HT1080 (cell line): ENCODE data around the gene EFCAB7. TPM values are rescaled to one million over a fixed set of nuclear protein-coding genes. Genes with fewer than 3 reads are reported as not detected.

ENCODE experiments used
- DNase-seq: peaks from one replicate; pipeline ENCODE4 v3.0.0-alpha.2; 2015; ENCODE audit warnings: low read depth
- polyA plus RNA-seq, 2 experiments: library from polyadenylated mRNA; depleted of rRNA; stranded (reverse); fragments of >200 nt; gene quantifications; 2 replicates each; pipeline ENCODE4 v1.2.3, GENCODE V29; 2015
- total RNA-seq: library from RNA; depleted of rRNA; stranded (reverse); fragments of >200 nt; shearing (Covaris generic); gene quantifications from 2 replicates; pipeline ENCODE4 v1.2.3, GENCODE V29; 2014; rRNA removed

The EFCAB7 gene
- total RNA-seq = 2.5 and 2.6 TPM in 2 replicates
- 2.1 and 3.4 TPM in 2 replicates for polyA plus RNA-seq (2015; cell fraction: cytosol; rRNA removed)
- 6.2 and 8.8 TPM in 2 replicates for polyA plus RNA-seq (2015; cell fraction: nucleus; rRNA removed)

- peak; percentile 96 for DNase-seq
Observed at GRCh38 chr1:63522891-63523728, at the start of gene EFCAB7, which contains the start of gene ITGB3BP. EFCAB7 (plus strand) TSS chr1:63523525; CDS start chr1:63525573, 2,048 bp downstream. ITGB3BP (minus strand) TSS chr1:63523225; CDS start chr1:63523133, 92 bp downstream.

GRCh38 chr1:63475761-63476160 lies 47.6 kb upstream of the EFCAB7 start:
- peak; percentile 25 for DNase-seq

GRCh38 chr1:63480057-63480456 lies 43.3 kb upstream of the EFCAB7 start:
- no peak for DNase-seq

GRCh38 chr1:63486629-63487028 lies 36.7 kb upstream of the EFCAB7 start:
- no peak for DNase-seq

- no peak for DNase-seq
Observed at GRCh38 chr1:63487336-63488065, 35.8 kb upstream of the EFCAB7 start.

- DNase-seq = no peak
Observed at GRCh38 chr1:63497577-63497976, 25.7 kb upstream of the EFCAB7 start.

- no peak for DNase-seq
Observed at GRCh38 chr1:63498106-63498505, 25.2 kb upstream of the EFCAB7 start.

GRCh38 chr1:63501256-63501655 lies 22.1 kb upstream of the EFCAB7 start:
- DNase-seq = no peak

GRCh38 chr1:63506782-63507181 lies 16.5 kb upstream of the EFCAB7 start:
- DNase-seq = no peak

GRCh38 chr1:63509718-63510117 lies 13.6 kb upstream of the EFCAB7 start:
- no peak for DNase-seq

GRCh38 chr1:63512584-63512983 lies 10.7 kb upstream of the EFCAB7 start:
- DNase-seq = no peak

- no peak for DNase-seq
Observed at GRCh38 chr1:63516629-63517028, 6.7 kb upstream of the EFCAB7 start.

- DNase-seq = no peak
Observed at GRCh38 chr1:63523738-63524137, 413 bp downstream of the EFCAB7 start.

GRCh38 chr1:63524201-63524600 lies 876 bp downstream of the EFCAB7 start:
- no peak for DNase-seq

GRCh38 chr1:63532727-63533126 lies 9.4 kb downstream of the EFCAB7 start:
- DNase-seq = no peak

GRCh38 chr1:63533931-63534330 lies 10.6 kb downstream of the EFCAB7 start:
- DNase-seq = no peak

- no peak for DNase-seq
Observed at GRCh38 chr1:63534406-63534805, 11.1 kb downstream of the EFCAB7 start.

GRCh38 chr1:63537006-63537405 lies 13.7 kb downstream of the EFCAB7 start:
- no peak for DNase-seq

- no peak for DNase-seq
Observed at GRCh38 chr1:63537940-63538339, 14.6 kb downstream of the EFCAB7 start.

GRCh38 chr1:63545780-63546179 lies 22.5 kb downstream of the EFCAB7 start:
- peak; percentile 32 for DNase-seq

GRCh38 chr1:63547621-63548294 lies 24.4 kb downstream of the EFCAB7 start:
- peak; percentile 6 for DNase-seq

- no peak for DNase-seq
Observed at GRCh38 chr1:63548303-63548702, 25.0 kb downstream of the EFCAB7 start.
